C4-2B (cell line): ENCODE data around the gene FRAS1.

Experiments
- ZFX ChIP-seq: fragments of 450-650 bp; IDR thresholded peaks from 2 replicates; pipeline ENCODE4 v1.6.1; 2017
- TF ChIP-seq, protein P1 (sequence below): fragments of 450-650 bp; conservative IDR thresholded peaks from 2 replicates; pipeline ENCODE4 v1.5.1; 2017; ENCODE audit warnings: mild to moderate bottlenecking

DNA sequence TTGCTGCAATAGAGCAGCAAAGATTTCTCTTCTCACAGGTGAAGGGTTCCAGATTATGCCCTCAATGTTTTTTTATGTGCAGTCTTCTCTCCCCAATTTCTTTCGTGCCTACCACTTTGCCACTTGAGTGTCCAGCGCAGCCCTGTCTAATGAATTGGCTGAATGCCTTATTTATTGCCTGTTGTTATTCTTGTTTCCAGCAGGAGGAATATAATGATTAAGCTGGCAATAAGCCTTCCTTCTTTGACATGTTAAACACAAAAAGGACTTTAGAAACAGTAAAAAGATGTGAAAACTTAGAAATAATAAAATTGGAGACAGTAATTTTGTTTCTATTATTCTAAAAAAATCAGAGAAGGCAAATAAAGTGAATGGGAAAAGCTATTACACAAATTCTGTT is 34.6 kb upstream of the FRAS1 start:
- TF ChIP-seq, protein P1, sequence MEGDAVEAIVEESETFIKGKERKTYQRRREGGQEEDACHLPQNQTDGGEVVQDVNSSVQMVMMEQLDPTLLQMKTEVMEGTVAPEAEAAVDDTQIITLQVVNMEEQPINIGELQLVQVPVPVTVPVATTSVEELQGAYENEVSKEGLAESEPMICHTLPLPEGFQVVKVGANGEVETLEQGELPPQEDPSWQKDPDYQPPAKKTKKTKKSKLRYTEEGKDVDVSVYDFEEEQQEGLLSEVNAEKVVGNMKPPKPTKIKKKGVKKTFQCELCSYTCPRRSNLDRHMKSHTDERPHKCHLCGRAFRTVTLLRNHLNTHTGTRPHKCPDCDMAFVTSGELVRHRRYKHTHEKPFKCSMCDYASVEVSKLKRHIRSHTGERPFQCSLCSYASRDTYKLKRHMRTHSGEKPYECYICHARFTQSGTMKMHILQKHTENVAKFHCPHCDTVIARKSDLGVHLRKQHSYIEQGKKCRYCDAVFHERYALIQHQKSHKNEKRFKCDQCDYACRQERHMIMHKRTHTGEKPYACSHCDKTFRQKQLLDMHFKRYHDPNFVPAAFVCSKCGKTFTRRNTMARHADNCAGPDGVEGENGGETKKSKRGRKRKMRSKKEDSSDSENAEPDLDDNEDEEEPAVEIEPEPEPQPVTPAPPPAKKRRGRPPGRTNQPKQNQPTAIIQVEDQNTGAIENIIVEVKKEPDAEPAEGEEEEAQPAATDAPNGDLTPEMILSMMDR = no peak; the same call in 1 of the 2 replicates
- TF ChIP-seq ZFX = no peak
